Astrocyte of the spinal cord (primary cell): ENCODE measurements around the gene PPP1R12B.
A peak's percentile ranks its signal among the peaks of the same experiment; 100 is the strongest.
"Not testable (repeated sequence)": the region's sequence is repeated elsewhere in the genome, so short reads cannot be mapped to it uniquely, and the experiment has no call there.

Experiments
- DNase-seq: peaks from one replicate; pipeline ENCODE4 v3.0.0; 2011; ENCODE audit warnings: low read depth, low spot score
- H3K4me3 ChIP-seq: 2 replicates; pipeline ENCODE4 v1.5.1; 2011; ENCODE audit warnings: low read depth, mild to moderate bottlenecking, low read length, moderate library complexity
- CTCF ChIP-seq: IDR thresholded peaks from 2 replicates; pipeline ENCODE4 v1.5.1; 2012; ENCODE audit warnings: low read depth, mild to moderate bottlenecking, low read length, inconsistent platforms
- in situ Hi-C: cut with HindIII; loops from 2 replicates; pipeline ENCODE4 v1.10.0; 2017; ENCODE audit warnings: low sequenced_read_pairs

The PPP1R12B gene

GRCh38 chr1:202405928-202406327, 57.4 kb downstream of the PPP1R12B start:
- H3K4me3 ChIP-seq: no peak overlapping the region
- no peak for TF ChIP-seq CTCF
- in situ Hi-C loops: no loop called here
- DNase-seq: no peak

DNA sequence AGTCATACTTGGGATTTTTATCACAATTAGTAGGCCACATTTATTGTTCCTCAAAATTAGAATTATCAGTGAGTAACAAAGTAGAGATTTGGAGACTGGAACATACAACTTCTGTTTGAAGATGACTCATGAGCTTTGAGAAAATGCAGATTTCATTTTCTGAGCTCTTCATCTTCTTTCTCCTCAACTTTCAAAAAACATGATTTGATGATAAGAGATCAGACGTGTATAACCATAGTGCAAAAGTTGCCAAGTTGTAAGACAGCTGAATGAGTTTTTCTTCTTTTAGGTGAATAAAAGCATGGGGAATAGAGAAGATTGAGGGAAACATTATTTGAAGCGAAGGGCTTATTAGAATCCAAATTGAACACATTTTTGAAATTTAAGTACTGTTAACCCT, 58.4 kb downstream of the PPP1R12B start:
- H3K4me3 ChIP-seq, DNase-seq, in situ Hi-C loops: not testable (repeated sequence)

GRCh38 chr1:202407378-202407777, 58.9 kb downstream of the PPP1R12B start:
- H3K4me3 ChIP-seq, in situ Hi-C loops, DNase-seq: not testable (repeated sequence)

- DNase-seq, H3K4me3 ChIP-seq, in situ Hi-C loops: not testable (repeated sequence)
Measured at GRCh38 chr1:202410251-202410650, 61.8 kb downstream of the PPP1R12B start.

- in situ Hi-C loops, H3K4me3 ChIP-seq: not testable (repeated sequence)
- peak; percentile 29 for DNase-seq
Measured at GRCh38 chr1:202410854-202411357, 62.4 kb downstream of the PPP1R12B start.

DNA sequence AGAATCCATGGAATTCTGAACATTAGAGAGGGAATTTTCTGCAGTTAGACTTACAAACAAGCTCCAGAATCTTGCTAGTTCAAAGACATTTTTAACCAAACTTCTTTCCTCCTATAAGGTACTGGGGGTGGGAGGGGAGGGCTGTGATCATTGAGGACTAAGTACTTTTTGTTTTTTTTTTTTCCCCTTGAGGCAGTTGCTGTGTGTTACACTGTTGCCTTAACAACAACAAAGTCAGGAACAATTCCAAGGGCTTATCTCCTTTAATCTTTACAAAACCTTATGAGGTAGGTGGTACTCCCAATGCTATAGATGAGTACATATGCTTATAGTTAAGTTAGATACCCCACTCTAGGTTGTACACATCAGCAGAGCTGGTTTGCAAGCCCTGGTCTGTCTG, 62.9 kb downstream of the PPP1R12B start:
- in situ Hi-C loops: no loop called here
- no peak for DNase-seq
- no peak overlapping the region for H3K4me3 ChIP-seq
- TF ChIP-seq CTCF: no peak

GRCh38 chr1:202412421-202412820, 63.9 kb downstream of the PPP1R12B start:
- DNase-seq, H3K4me3 ChIP-seq, in situ Hi-C loops: not testable (repeated sequence)

- peak; percentile 56 for DNase-seq
- TF ChIP-seq CTCF: no peak
- in situ Hi-C loops: no loop called here
Measured at GRCh38 chr1:202416641-202417040, 68.1 kb downstream of the PPP1R12B start.

DNA sequence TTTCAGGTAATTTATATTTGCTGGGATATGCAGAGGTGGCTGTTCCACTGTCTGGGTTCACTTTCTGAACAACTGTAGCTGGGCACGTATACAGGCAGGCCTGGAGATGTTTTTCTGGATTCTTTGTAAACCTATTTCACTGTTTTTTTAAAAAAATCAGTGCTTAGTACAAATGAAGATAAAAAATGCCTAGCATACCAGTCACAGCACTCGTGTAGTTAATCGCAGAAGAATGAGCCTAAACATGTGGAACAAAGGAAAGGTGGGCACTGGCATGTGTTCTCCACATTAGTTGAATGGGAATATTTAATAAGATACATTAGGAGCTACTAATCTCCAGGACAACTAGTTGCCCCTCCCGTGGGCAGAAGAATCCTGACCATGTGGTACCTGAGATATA, 68.6 kb downstream of the PPP1R12B start:
- H3K4me3 ChIP-seq, in situ Hi-C loops, DNase-seq: not testable (repeated sequence)

More at GRCh38 chr1:202416641-202417040, 68.1 kb downstream of the PPP1R12B start:
- H3K4me3 ChIP-seq: no peak overlapping the region

GRCh38 chr1:202417762-202418201, 69.3 kb downstream of the PPP1R12B start:
- peak; percentile 62 for DNase-seq
- in situ Hi-C loops, H3K4me3 ChIP-seq: not testable (repeated sequence)

DNA sequence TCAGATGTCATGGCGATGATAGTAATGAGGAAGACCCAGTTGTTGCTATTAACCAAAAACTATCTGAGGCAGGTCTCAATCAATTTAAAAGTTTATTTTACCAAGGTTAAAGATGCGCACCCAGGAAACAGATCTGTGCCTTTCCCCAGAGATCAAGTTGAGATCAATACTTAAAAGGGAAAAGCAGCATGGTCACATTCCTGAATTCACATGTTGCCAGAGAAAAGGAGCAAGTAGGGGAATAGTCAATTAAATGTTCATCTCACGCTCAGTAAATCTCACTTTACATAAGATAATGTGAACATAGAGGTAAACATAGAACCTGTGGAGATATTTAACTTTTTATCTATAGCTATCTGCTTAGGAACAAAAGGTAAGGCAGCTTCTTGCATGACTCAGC, 71.2 kb downstream of the PPP1R12B start:
- in situ Hi-C loops, H3K4me3 ChIP-seq, DNase-seq: not testable (repeated sequence)

DNA sequence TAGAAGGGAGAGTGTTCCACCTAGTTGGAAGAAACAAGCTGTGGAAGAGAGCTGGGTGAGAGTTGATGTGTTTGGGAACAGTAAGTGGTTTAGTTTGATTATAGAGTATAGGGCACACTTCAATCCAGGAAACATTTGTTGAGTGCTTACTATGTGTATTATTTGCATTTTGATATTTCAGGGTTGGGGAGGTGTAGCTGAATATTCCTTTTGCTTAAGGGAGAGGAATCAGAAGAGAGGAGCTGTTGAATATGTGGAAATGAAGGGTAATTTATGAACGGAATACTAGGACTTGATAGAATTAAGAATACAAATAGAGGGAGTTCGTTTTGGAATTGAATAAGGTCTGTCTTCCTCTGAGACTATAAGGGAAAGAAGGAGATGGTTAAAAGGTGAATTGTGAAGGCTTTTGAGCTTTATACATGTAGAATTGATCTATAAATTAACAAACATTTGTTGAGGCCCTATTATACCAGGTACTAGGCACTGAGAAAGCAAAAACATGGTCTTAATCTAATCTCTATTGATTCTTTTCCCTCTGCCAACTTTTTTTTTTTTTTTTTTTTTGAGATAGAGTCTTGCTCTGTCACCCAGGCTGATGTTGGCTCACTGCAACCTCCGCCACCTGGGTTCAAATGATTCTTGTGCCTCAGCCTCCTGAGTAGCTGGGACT, 72.1 kb downstream of the PPP1R12B start:
- in situ Hi-C loops, H3K4me3 ChIP-seq, DNase-seq: not testable (repeated sequence)

- in situ Hi-C loops, DNase-seq: not testable (repeated sequence)
Measured at GRCh38 chr1:202422709-202423108, 74.2 kb downstream of the PPP1R12B start.

DNA sequence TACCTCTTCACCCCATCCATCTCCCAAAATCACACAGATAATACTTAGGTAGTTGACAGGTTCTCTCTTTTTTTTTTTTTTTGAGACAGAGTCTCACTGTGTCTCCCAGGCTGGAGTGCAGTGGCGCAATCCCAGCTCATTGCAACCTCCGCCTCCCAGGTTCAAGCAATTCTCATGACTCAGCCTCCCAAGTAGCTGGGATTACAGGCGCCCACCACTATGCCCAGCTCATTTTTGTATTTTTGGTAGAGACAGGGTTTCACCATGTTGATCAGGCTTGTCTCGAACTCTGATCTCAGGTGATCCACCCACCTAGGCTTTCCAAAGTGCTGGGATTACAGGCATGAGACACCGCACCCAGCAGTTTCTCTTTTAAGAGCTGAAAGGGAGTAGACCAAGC, 75.8 kb downstream of the PPP1R12B start:
- DNase-seq, in situ Hi-C loops, H3K4me3 ChIP-seq: not testable (repeated sequence)

More at GRCh38 chr1:202422709-202423108, 74.2 kb downstream of the PPP1R12B start:
- H3K4me3 ChIP-seq: not testable (repeated sequence)
